Measurements from ENCODE around the gene HDGFL3.
"Not testable (repeated sequence)": the region's sequence is repeated elsewhere in the genome, so short reads cannot be mapped to it uniquely, and the experiment has no call there.

HDGFL3 gene

DNA sequence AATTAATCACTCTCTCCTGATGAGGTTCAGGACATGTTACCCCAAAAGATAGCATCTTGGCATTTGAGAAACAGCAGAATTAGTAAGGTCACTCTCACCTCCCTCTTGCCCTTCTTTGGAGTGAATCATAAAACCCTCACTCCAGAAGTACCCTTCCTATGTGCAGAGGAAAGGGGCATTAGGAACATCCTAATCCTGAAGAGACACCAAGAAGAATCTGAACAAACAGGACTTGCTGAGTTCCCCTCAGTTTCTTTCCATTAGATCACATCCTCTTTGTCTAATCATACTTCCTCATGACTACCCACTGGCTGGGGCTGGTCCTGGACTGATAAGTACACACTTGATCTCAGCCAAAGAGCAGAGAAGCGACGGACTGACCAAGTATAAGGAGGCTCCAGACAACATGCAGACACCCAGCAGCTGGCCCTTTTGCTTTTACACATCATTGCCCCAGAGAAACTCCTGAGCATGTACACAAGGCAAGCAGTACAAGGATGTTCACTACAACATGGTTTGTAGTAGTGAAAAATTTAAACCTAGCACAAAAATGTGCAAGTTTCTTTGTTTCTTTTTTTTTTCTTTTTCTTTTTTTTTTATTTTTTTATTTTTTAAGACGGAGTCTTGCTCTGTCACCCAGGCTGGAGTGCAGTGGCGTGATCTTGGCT lies 115.2 kb downstream of the HDGFL3 start:
- H3K27ac Mint-ChIP-seq = no peak overlapping the region
- no peaks in the 10 kb centered on the region for H3K9me3 Mint-ChIP-seq
- DNase-seq (ENCODE audit: low spot score) = no peak
- H3K36me3 Mint-ChIP-seq (ENCODE audit: low read depth) = no peaks in the 10 kb centered on the region
- H3K4me3 Mint-ChIP-seq = no peak overlapping the region
- peaks cover 5% of the 10 kb centered on the region for H3K4me1 Mint-ChIP-seq (ENCODE audit: low read depth)
- H3K27me3 Mint-ChIP-seq (ENCODE audit: low read depth) = peaks cover 29% of the 10 kb centered on the region

DNA sequence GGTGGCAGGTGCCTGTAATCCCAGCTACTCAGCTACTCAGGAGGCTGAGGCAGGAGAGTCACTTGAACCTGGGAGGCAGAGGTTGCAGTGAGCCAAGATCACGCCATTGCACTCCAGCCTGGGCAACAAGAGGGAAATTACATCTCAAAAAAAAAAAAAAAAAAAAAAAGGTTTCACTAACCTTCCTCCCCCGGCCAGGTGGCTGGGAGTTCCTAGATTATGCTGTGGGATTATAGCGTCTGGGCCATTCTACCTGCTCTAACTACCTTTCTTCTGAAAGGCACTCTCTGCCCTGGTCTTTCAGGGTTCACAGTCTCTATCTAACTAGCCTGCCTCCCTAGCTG lies 115.7 kb downstream of the HDGFL3 start:
- H3K4me1 Mint-ChIP-seq (ENCODE audit: low read depth); DNase-seq (ENCODE audit: low spot score); H3K27ac Mint-ChIP-seq; H3K36me3 Mint-ChIP-seq (ENCODE audit: low read depth); H3K9me3 Mint-ChIP-seq; H3K4me3 Mint-ChIP-seq: not testable (repeated sequence)
- peaks cover 24% of the 10 kb centered on the region for H3K27me3 Mint-ChIP-seq (ENCODE audit: low read depth)

DNA sequence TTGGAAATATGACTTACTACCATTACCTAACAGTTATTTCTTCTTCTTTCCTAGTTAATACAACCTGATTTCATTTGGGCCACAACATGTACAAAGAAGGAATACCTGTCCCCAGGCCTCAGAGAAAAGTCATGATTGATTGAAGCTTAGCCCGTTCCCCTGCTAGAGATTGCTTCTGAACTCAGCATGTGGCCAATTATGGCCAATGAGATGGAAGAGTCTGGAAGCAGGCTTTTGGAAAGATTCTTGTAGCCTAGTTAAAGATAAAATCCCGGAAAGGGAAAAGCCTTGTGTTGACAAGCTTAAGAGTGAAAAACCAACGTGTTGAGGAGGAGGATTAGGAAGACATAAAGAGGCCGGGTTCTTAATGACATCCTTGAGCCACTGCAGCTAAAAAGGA lies 117.2 kb downstream of the HDGFL3 start:
- H3K9me3 Mint-ChIP-seq = no peaks in the 10 kb centered on the region
- no peak overlapping the region for H3K27ac Mint-ChIP-seq
- peaks cover 20% of the 10 kb centered on the region for H3K27me3 Mint-ChIP-seq (ENCODE audit: low read depth)
- no peak overlapping the region for H3K4me3 Mint-ChIP-seq
- no peak for DNase-seq (ENCODE audit: low spot score)
- H3K4me1 Mint-ChIP-seq (ENCODE audit: low read depth) = peaks cover 5% of the 10 kb centered on the region
- H3K36me3 Mint-ChIP-seq (ENCODE audit: low read depth) = no peaks in the 10 kb centered on the region

DNA sequence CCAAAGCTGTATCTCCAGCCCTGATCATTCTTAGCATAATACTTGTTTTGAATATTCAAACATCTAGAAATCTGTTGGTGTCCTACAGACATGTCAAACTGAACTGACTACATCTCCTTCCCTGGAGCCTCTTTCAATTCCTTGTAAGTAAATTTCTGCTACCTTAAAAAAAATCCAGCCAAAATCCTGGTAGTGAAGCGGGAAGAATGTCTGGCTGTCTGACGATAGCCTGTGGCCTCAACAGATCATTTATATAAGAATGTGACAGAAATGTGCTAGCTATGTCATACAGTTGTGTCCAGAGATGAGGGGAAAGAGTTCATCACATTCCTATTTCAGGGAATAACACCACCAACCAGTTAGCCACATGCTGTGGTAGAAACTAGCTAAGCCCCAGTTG lies 118.7 kb downstream of the HDGFL3 start:
- Mint-ChIP-seq H3K4me1 (ENCODE audit: low read depth) (peaks cover 5% of the 10 kb centered on the region), H3K4me3 (no peak overlapping the region), H3K9me3 (no peaks in the 10 kb centered on the region), H3K27me3 (ENCODE audit: low read depth) (peaks cover 21% of the 10 kb centered on the region), H3K36me3 (ENCODE audit: low read depth) (no peaks in the 10 kb centered on the region), H3K27ac (no peak overlapping the region)
- no peak for DNase-seq (ENCODE audit: low spot score)

GRCh38 chr15:83087576-83087975 lies 120.0 kb downstream of the HDGFL3 start:
- peaks cover 5% of the 10 kb centered on the region for H3K4me1 Mint-ChIP-seq (ENCODE audit: low read depth)
- peaks cover 21% of the 10 kb centered on the region for H3K27me3 Mint-ChIP-seq (ENCODE audit: low read depth)
- no peak for DNase-seq (ENCODE audit: low spot score)
- H3K36me3 Mint-ChIP-seq (ENCODE audit: low read depth) = no peaks in the 10 kb centered on the region
- no peaks in the 10 kb centered on the region for H3K9me3 Mint-ChIP-seq
- H3K4me3 Mint-ChIP-seq = no peak overlapping the region
- H3K27ac Mint-ChIP-seq = no peak overlapping the region

- peaks cover 24% of the 10 kb centered on the region for H3K27me3 Mint-ChIP-seq (ENCODE audit: low read depth)
- H3K36me3 Mint-ChIP-seq (ENCODE audit: low read depth); H3K4me3 Mint-ChIP-seq; H3K4me1 Mint-ChIP-seq (ENCODE audit: low read depth); H3K9me3 Mint-ChIP-seq; DNase-seq (ENCODE audit: low spot score); H3K27ac Mint-ChIP-seq: not testable (repeated sequence)
These were observed 121.6 kb downstream of the HDGFL3 start for GRCh38 chr15:83085864-83086552.

GRCh38 chr15:83085461-83085860 lies 122.2 kb downstream of the HDGFL3 start:
- not testable (repeated sequence) for H3K27ac Mint-ChIP-seq; H3K4me1 Mint-ChIP-seq (ENCODE audit: low read depth); H3K4me3 Mint-ChIP-seq; H3K36me3 Mint-ChIP-seq (ENCODE audit: low read depth); H3K9me3 Mint-ChIP-seq; DNase-seq (ENCODE audit: low spot score)
- H3K27me3 Mint-ChIP-seq (ENCODE audit: low read depth) = peaks cover 26% of the 10 kb centered on the region

- Mint-ChIP-seq H3K4me1 (ENCODE audit: low read depth) (peaks cover 3% of the 10 kb centered on the region), H3K27me3 (ENCODE audit: low read depth) (peaks cover 41% of the 10 kb centered on the region), H3K36me3 (ENCODE audit: low read depth) (no peaks in the 10 kb centered on the region), H3K4me3 (no peak overlapping the region), H3K27ac (no peak overlapping the region), H3K9me3 (peaks cover 7% of the 10 kb centered on the region)
- no peak for DNase-seq (ENCODE audit: low spot score)
These were observed 124.8 kb downstream of the HDGFL3 start for GRCh38 chr15:83082730-83083386.

- Mint-ChIP-seq H3K4me1 (ENCODE audit: low read depth) (peaks cover 3% of the 10 kb centered on the region), H3K9me3 (peaks cover 7% of the 10 kb centered on the region), H3K27ac (no peak overlapping the region), H3K36me3 (ENCODE audit: low read depth) (no peaks in the 10 kb centered on the region), H3K4me3 (no peak overlapping the region), H3K27me3 (ENCODE audit: low read depth) (peaks cover 44% of the 10 kb centered on the region)
- DNase-seq (ENCODE audit: low spot score) = no peak
These were observed 126.2 kb downstream of the HDGFL3 start for GRCh38 chr15:83081256-83082014.

GRCh38 chr15:83078712-83079111 lies 128.9 kb downstream of the HDGFL3 start:
- H3K9me3 Mint-ChIP-seq = peaks cover 19% of the 10 kb centered on the region
- H3K27ac Mint-ChIP-seq = no peak overlapping the region
- H3K36me3 Mint-ChIP-seq (ENCODE audit: low read depth) = no peaks in the 10 kb centered on the region
- no peak for DNase-seq (ENCODE audit: low spot score)
- H3K4me1 Mint-ChIP-seq (ENCODE audit: low read depth) = peaks cover 3% of the 10 kb centered on the region
- H3K4me3 Mint-ChIP-seq = no peak overlapping the region
- peaks cover 41% of the 10 kb centered on the region for H3K27me3 Mint-ChIP-seq (ENCODE audit: low read depth)
